Medulla oblongata (tissue), 1 donor: ENCODE data around the gene ADAMTS14.
"Not testable (repeated sequence)": the region's sequence is repeated elsewhere in the genome, so short reads cannot be mapped to it uniquely, and the experiment has no call there.

Experiments used
- DNase-seq: peaks from one replicate; pipeline ENCODE4 v3.0.0-alpha.2; 2015; ENCODE audit errors: extremely low spot score

ADAMTS14 gene, protein sequence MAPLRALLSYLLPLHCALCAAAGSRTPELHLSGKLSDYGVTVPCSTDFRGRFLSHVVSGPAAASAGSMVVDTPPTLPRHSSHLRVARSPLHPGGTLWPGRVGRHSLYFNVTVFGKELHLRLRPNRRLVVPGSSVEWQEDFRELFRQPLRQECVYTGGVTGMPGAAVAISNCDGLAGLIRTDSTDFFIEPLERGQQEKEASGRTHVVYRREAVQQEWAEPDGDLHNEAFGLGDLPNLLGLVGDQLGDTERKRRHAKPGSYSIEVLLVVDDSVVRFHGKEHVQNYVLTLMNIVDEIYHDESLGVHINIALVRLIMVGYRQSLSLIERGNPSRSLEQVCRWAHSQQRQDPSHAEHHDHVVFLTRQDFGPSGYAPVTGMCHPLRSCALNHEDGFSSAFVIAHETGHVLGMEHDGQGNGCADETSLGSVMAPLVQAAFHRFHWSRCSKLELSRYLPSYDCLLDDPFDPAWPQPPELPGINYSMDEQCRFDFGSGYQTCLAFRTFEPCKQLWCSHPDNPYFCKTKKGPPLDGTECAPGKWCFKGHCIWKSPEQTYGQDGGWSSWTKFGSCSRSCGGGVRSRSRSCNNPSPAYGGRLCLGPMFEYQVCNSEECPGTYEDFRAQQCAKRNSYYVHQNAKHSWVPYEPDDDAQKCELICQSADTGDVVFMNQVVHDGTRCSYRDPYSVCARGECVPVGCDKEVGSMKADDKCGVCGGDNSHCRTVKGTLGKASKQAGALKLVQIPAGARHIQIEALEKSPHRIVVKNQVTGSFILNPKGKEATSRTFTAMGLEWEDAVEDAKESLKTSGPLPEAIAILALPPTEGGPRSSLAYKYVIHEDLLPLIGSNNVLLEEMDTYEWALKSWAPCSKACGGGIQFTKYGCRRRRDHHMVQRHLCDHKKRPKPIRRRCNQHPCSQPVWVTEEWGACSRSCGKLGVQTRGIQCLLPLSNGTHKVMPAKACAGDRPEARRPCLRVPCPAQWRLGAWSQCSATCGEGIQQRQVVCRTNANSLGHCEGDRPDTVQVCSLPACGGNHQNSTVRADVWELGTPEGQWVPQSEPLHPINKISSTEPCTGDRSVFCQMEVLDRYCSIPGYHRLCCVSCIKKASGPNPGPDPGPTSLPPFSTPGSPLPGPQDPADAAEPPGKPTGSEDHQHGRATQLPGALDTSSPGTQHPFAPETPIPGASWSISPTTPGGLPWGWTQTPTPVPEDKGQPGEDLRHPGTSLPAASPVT

DNA sequence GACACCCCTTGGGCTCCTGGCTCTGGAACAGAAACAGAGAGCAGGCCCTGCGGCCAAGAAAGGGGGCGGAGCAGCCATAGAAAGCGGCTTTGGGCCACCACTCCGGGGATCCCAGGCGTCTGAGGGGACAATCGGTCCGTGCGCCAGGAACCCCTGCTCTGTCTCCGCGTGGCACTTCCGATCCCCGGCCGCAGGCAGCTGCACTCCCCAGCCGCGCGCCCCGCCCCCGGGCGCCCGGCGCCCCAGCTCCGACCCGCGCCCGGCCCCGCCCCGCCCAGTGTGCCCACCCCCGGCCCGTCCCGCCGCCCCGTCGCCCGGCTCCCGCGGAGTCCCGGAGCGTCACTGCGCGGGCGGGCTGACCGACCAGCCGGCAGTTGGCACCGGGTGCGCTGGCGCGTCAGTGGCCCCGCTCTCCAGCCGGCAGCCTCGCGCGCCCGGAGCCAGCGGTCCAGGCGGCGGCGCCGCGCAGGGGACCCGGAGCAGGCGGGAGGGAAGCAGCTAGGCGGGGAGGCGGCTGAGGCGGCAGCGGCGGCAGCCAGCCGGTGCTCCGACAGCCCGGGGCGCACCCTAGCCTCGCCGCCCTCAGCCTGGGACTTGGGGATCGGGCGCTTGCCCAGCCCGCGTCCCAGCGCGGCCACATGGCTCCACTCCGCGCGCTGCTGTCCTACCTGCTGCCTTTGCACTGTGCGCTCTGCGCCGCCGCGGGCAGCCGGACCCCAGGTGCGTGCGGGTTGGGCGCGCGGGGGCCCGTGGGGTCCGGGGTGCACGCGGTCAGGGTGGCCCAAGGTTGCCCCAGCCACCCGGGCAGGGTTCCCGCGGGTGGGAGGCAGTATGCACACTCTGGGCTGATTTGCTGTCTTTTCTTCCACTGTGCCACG, at the start of gene ADAMTS14:
ADAMTS14 (plus strand) TSS at position 342 of the 878 bp plus-strand sequence; CDS start at position 639, 297 bp downstream.
- peak; percentile 59 for DNase-seq

DNA sequence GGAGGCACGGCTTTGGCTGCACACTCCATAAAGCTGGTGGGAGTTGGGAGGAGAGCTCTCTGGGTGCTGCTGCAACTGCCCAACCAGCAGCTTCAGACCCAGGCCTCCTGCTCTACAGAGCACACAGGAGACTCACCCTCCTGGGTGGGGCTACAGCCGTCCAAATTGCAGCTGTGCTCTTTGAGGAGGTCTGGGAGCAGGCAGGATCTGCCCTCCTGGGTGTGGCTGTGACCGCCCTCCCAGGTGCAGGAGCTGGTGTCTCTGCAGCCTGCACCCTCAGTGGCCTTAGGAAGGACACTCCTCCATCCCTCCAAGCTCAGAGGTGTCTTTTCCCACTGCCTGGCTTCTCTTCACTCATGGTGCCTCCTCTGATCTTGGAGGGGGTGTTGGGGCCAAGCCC, 49.8 kb upstream of the ADAMTS14 start:
- no peak for DNase-seq

DNA sequence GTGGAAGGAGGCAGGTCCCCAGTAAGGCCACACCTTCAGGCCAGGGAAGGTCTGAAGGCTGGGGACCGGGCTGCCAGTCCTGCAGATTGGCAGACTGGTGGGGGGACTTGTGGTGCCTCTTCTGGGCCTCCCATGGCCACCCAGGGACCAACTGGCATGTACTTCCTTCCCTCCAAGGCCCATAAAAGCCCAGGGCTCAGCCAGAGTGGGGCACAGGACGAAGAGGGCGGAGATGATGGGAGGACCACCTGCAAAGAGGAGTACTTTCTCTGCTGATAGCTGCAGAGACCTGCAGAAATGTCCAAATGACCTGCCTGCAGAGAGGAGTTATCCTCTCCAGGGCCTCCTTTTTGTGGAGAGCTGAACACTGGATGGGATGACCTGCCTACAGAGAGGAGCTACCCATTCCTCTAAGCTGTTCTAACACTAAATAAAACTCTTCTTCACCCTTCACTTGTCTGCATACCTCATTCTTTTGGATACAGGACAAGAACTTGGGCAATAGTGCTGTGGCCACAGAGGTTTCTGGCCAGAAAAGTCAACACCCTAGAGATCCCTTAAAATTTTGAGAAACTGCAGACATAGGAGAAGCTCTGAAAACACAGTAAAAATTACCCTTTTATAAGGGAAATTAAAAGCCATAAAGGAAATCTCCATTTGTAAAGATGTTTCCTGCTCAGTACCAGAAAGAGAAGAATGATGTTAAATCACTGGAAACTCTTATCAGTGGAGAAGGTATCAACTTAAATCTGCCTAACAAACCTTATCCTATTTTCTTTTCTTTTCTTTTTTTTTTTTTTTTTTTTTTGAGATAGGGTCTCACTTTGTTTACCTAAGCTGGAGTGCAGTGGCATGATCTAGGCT, 49.1 kb upstream of the ADAMTS14 start:
- DNase-seq = no peak

DNA sequence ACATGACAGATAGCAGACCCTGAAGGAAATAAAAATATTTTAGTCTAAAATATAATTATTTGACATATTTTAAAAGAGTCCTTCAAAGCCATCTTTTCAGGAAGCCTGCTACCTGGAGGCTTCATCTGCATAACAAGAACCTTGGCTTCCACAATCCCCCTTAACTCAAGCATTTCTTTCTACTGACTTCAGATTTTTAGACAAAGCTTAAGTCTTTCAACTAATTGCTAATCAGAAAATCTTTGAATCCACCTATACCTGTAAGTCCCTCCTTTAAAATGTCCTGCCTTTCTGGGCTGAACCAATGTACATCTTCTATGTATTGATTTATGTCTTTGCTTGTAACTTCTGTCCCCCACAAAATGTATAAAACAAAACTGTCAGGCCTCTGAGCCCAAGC, 46.2 kb upstream of the ADAMTS14 start:
- DNase-seq = no peak

DNA sequence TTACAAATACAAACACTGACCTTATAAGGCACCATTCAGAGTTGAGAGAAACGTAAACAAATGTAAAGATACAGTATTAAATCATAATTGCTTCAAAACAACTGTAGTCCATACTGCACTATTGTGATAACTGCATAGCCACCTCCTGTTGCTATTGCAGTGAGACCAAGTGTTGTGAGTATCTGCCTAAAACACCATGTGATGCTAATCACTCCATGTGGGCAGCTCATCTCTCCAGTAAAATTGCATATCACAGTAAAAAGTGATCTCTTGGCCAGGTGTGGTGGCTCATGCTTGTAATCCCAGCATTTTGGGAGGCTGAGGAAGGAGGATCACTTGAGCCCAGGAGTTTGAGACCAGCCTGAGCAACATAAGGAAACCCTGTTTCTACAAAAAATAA, 43.0 kb upstream of the ADAMTS14 start:
- DNase-seq = no peak

DNA sequence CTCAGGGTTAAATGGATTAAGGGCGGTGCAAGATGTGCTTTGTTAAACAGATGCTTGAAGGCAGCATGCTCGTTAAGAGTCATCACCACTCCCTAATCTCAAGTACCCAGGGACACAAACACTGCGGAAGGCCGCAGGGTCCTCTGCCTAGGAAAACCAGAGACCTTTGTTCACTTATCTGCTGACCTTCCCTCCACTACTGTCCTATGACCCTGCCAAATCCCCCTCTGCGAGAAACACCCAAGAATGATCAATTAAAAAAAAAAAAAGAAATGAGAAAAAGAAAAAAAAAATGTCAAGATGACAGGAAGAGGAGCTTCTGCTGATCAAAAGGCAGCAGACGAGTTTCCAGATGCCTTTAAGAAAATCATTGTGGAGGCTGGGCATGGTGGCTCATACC, 40.6 kb upstream of the ADAMTS14 start:
- DNase-seq = not testable (repeated sequence)

DNA sequence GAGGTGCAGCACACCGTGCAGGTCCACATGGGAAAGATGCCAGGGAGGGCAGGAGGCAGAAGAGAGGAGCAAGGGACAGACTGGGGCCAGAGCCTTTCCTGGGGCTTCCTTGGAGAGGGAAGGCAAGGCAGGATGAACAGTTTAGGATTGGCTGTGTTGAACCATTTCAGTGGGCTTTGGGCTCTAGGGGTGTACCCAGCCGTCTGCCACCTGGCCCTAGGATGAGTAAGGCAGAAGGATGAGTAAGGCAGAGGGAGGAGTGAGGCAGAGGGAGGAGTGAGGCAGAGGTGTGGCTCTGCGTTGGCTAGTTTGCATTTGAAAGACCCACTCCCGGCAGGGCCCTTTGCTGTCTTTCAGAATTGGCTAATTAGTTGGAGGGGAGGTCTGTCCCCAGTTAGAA, 38.3 kb upstream of the ADAMTS14 start:
- no peak for DNase-seq

DNA sequence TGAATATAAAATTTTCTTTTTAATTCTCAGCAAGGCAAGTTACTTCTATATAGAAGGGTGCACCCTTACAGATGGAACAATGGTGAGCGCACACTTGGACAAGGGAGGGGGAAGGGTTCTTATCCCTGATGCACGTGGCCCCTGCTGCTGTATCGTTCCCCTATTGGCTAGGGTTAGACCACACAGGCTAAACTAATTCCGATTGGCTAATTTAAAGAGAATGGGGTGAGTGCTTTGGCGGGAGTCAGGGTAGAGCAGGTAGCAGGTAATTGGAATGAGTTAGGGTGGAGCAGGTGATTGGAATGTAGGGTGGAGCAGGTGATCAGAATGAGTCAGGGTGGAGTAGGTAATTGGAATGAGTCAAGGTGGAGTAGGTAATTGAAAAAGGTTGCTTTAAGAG, 37.8 kb upstream of the ADAMTS14 start:
- DNase-seq = not testable (repeated sequence)

DNA sequence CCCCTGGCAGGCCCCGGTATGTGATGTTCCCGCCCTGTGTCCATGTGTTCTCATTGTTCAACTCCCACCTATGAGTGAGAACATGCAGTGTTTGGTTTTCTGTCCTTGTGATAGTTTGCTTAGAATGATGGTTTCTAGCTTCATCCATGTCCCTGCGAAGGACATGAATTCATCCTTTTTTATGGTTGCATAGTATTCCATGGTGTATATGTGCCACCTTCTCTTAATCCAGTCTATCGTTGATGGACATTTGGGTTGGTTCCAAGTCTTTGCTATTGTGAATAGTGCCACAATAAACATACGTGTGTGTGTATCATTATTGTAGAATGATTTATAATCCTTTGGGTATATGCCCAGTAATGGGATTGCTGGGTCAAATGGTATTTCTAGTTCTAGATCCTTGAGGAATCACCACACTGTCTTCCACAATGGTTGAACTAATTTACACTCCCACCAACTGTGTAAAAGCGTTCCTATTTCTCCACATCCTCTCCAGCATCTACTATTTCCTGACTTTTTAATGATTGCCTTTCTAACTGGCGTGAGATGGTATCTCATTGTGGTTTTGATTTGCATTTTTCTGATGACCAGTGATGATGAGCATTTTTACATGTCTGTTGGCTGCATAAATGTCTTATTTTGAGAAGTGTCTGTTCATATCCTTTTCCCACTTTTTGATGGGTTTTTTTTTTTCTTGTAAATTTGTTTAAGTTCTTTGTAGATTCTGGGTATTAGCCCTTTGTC, 32.5 kb upstream of the ADAMTS14 start:
- DNase-seq = not testable (repeated sequence)

DNA sequence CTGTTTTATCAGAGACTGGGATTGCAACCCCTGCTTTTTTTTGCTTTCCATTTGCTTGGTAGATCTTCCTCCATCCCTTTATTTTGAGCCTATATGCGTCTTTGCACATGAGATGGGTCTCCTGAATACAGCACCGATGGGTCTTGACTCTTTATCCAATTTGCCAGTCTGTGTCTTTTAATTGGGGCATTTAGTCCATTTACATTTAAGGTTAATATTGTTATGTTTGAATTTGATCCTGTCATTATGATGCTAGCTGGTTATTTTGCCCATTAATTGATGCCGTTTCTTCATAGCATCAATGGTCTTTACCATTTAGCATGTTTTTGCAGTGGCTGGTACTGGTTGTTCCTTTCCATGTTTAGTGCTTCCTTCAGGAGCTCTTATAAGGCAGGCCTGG, 29.0 kb upstream of the ADAMTS14 start:
- not testable (repeated sequence) for DNase-seq

DNA sequence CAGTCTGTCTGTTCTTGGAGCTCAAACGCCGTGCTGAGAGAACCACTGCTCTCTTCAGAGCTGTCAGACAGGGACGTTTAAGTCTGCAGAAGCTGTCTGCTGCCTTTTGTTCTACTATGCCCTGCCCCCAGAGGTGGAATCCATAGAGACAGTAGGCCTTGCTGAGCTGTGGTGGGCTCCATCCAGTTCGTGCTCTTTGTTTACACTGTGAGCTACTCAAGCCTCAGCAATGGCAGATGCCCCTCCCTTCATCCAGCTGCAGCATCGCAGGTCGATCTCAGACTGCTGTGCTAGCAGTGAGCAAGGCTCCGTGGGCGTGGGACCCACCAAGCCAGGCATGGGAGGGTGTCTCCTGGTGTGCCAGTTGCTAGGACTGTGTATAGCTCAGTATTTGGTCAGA, 27.3 kb upstream of the ADAMTS14 start:
- DNase-seq = not testable (repeated sequence)

DNA sequence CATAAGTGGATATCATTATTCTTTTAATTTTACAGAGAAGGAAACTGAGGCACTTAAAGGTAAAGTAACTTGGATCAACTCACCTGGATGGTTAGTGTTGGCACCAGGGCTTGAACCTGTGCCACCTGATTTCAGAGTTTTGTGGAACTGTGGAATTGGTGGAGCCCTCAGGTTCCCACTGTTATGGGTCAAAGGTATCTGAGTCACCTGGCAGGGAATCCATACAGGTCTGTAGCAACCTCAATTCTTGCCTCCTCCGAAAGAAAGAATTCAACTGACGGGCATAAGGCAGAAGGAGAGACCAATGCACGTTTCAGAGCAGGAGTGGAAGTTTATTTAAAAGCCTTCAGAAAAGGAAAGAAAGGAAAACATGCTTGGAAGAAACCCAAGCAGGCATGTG, 25.2 kb upstream of the ADAMTS14 start:
- DNase-seq = no peak

DNA sequence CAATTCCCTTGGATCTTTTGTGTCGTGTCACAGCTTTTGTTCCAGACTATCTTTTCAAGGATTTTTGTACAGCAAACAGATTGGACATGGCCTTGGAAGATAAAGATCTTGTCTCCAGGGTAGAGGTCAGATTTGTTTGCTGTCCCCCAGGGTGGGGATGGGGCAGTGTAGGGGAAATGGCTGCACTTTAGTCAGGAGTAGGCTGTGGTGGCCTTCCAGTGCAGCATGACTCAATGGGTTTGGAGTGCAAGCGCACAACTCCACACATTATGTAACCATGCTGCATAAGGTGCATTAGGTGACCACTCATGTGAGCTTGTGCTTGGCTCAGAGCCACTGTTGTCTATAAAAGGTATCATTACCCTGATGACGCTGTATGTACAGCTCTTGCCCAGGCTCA, 23.9 kb upstream of the ADAMTS14 start:
- DNase-seq = no peak

DNA sequence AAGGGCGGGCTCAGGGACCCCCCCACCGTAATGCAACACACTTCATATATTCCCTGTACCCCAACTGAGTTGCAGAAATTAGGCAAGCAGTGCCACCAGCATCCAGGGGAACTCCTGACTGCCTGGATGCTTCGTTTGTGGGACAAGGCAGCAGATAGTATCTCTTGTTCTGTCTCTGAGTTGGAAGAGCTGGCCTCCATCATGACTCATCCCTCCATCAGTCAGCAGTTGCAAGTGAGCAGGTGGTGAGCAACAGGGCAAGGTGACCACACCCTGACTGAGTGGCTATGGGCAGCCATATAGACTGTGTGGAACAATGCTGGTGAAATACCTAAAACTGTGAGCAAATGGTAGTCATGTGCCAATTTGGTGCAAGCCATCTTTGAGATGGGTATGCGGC, 22.8 kb upstream of the ADAMTS14 start:
- no peak for DNase-seq

DNA sequence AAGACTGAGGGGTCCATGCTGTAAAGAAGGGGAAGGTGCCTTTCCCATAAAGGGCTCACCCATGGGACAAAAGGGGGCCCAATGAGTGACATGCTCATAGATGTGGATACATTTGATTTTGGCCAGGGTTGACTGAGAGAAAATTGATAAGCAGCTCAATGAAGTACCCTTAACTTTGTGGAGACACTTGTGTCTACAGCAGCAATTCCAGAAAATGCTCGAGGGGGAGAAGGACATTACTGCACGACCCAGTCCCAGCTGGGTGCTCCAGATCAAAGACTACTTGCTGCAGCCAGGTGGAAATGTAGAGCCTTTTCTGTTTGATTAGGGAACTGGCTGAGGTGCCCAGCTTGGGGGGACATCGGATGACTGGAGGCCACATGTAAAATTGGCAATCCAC, 22.2 kb upstream of the ADAMTS14 start:
- DNase-seq = no peak

DNA sequence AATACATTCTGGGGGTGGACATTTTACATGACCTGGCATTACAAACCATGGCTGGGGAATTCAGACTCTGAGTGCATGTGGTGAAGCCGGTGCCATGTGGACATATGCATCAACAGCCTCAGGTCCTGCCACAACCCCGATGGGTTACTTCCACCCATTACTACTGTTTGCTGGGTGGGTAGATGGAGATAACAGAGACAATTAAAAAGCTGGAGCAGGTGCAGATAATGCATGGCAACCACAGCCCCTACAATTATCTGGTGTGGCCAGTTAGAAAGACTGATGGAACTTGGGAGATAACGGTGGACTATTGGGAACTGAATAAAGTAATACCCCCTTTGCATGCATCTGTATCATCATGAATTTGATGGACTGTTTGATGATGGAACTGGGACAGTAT, 21.6 kb upstream of the ADAMTS14 start:
- no peak for DNase-seq

DNA sequence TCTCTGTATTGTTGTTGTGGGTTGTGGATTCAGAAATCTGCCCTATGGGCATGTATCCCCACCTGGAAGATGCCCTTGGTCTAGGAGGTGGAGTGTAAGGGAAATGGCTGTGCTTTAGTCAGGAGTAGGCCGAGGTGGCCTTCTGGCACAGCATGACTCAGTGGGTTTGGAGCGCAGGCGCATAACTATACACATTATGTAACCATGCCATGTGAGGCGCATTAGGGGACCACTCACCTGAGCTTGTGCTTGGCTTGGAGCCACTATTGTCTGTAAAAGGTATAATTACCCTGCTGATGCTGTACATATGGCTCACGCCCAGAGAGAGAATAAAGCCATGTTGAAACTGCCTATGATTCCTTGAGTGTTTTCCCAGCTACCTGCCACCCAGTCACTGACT, 20.6 kb upstream of the ADAMTS14 start:
- DNase-seq = no peak

DNA sequence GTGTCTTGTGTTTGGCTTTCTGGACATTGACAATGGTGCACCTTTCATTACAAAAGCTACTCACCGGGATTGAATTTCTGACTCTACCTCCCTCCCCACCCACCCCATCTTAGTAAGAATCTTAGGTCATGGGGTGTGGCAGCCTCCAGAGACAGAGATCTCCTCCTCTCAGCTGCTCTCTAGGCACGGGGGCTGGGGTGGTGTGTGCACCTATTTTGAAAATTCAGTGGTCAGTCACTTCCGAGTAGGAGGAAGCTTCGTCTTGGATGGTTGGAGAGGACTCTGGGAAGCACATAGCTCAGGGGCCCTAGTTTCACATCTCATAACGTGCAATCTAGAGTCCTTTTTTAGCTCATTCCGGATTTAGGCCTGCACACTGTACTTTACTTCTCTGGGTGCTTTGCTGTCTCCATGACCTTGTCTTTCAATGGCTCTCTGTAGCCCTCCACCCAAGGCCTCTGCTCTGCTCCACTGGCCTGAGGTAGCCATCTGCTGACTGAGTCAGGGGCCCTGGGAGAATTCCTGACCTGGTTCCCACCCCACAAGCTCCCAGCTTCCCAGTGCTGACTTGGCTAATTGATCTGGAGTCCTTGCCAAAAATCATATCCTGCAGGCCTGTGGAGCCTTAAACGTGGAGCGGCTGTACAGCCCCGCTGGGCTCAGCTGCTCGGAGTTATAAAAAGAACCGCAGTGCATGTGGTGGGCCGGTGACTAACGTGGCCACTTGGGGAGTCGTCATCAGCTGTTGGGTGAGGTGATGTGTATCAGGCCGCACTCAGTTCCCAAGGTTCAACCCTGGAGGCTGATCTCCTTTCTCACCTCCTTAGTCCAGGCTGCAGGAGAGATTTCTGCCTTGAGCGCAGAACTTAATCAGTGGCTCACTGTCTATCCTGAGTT, 19.3 kb upstream of the ADAMTS14 start:
- DNase-seq = no peak
